DND-41 (cell line): ENCODE measurements around the gene MAN1A1.

Experiments used
- CTCF ChIP-seq: IDR thresholded peaks from 2 replicates; pipeline ENCODE4 v1.5.1; 2012; ENCODE audit warnings: borderline replicate concordance, low read length, moderate library complexity, mild to moderate bottlenecking; ENCODE audit not compliant: poor library complexity, severe bottlenecking; ENCODE audit errors: extremely low read depth
- EZH2 ChIP-seq: IDR thresholded peaks from 3 replicates; pipeline ENCODE4 v1.6.1; 2012; ENCODE audit warnings: borderline replicate concordance, low read depth, mild to moderate bottlenecking, moderate library complexity, low read length, inconsistent platforms; ENCODE audit not compliant: severe bottlenecking

GRCh38 chr6:119324718-119325117 is 24.8 kb downstream of the MAN1A1 start:
- no peak for TF ChIP-seq CTCF
- no peak for TF ChIP-seq EZH2
